C4-2B (cell line): ENCODE data around the gene CYP1A2.

Experiments used
- ZFX ChIP-seq: fragments of 450-650 bp; IDR thresholded peaks from 2 replicates; pipeline ENCODE4 v1.6.1; 2017
- TF ChIP-seq, protein P1 (sequence below): fragments of 450-650 bp; conservative IDR thresholded peaks from 2 replicates; pipeline ENCODE4 v1.5.1; 2017; ENCODE audit warnings: mild to moderate bottlenecking

DNA sequence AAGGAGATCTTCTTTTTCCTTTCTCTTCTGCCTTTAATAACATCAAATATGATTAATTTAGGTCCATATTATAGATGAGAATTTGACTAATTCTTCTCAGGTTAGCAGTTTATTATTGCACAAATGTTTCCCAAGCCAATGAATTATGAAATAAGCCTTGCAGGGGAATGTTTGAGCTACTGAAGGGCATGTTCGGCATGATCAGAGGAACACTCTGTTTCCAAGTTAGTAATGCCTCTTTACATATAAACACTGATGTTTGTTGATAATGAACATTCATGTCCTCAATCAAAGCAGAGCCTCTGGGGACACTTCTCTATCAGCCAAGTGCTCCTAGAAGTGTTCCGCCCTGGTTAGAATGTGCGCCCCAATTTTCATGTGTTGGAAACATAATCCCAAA, 13.3 kb upstream of the CYP1A2 start:
- TF ChIP-seq, protein P1, sequence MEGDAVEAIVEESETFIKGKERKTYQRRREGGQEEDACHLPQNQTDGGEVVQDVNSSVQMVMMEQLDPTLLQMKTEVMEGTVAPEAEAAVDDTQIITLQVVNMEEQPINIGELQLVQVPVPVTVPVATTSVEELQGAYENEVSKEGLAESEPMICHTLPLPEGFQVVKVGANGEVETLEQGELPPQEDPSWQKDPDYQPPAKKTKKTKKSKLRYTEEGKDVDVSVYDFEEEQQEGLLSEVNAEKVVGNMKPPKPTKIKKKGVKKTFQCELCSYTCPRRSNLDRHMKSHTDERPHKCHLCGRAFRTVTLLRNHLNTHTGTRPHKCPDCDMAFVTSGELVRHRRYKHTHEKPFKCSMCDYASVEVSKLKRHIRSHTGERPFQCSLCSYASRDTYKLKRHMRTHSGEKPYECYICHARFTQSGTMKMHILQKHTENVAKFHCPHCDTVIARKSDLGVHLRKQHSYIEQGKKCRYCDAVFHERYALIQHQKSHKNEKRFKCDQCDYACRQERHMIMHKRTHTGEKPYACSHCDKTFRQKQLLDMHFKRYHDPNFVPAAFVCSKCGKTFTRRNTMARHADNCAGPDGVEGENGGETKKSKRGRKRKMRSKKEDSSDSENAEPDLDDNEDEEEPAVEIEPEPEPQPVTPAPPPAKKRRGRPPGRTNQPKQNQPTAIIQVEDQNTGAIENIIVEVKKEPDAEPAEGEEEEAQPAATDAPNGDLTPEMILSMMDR = no peak
- TF ChIP-seq ZFX = no peak
